ENCODE data around the gene PCDHGC4. TPM values are rescaled to one million over a fixed set of nuclear protein-coding genes. Genes with fewer than 3 reads are reported as not detected.

Gene PCDHGC4
- total RNA-seq, 1 donor from 2014 or later: 0.69 TPM

- Mint-ChIP-seq H3K9me3 (no peaks in the 10 kb centered on the region), H3K27me3 (no peaks in the 10 kb centered on the region), H3K4me1 (peaks cover 10% of the 10 kb centered on the region), H3K27ac (no peak overlapping the region), H3K36me3 (ENCODE audit: low read depth) (peaks cover 5% of the 10 kb centered on the region), H3K4me3 (no peak overlapping the region)
- POLR2A ChIA-PET: no interaction called here
- DNase-seq (no peak), ATAC-seq (ENCODE audit: low read depth) (no peak)
- intact Hi-C loops (cut with micrococcal nuclease): no loop called here
- CTCF ChIA-PET: interaction anchor here (1.5 kb wide), 1 partner anchor 99 kb away, joined by 8 read pairs; the partner anchor contains the start of gene PCDHGA12
- no peak for TF ChIP-seq CTCF (IDR thresholded peaks at IDR 0.05)
Observed at GRCh38 chr5:141529002-141529401, 44.2 kb downstream of the PCDHGC4 start.

GRCh38 chr5:141529873-141530272 is 45.0 kb downstream of the PCDHGC4 start:
- ChIA-PET CTCF (no interaction called here), POLR2A (no interaction called here)
- Mint-ChIP-seq H3K4me3 (peak overlapping the region; percentile 7), H3K9me3 (no peaks in the 10 kb centered on the region), H3K27me3 (no peaks in the 10 kb centered on the region), H3K4me1 (peaks cover 4% of the 10 kb centered on the region), H3K36me3 (ENCODE audit: low read depth) (peaks cover 14% of the 10 kb centered on the region), H3K27ac (no peak overlapping the region)
- intact Hi-C loops (cut with micrococcal nuclease): no loop called here
- ATAC-seq (ENCODE audit: low read depth): peak; percentile 36
- no peak for DNase-seq
- no peak for TF ChIP-seq CTCF (IDR thresholded peaks at IDR 0.05)

DNA sequence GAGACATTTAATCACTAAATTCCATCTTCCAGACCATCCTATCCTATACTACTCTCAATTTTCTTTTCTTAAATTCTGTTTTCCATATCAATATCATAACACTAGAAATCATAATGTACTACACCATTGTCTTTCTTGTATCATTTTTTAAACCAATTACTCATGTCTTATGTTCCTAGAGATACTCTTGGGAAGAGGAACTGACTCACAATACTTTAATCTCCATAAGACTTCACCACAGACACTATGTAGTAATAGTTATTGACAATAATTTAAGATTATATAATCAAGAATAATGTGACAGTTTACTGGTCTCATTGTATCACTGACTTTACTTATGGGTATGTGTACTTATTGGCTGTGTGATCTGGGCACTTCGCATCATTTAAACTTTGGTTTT is 47.9 kb downstream of the PCDHGC4 start:
- ChIA-PET POLR2A (no interaction called here), CTCF (no interaction called here)
- H3K4me1 Mint-ChIP-seq: no peaks in the 10 kb centered on the region
- no peak overlapping the region for H3K27ac Mint-ChIP-seq
- ATAC-seq (ENCODE audit: low read depth): no peak
- no peaks in the 10 kb centered on the region for H3K9me3 Mint-ChIP-seq
- H3K36me3 Mint-ChIP-seq (ENCODE audit: low read depth): peaks cover 30% of the 10 kb centered on the region
- no peak for DNase-seq
- no peaks in the 10 kb centered on the region for H3K27me3 Mint-ChIP-seq
- intact Hi-C loops (cut with micrococcal nuclease): no loop called here
- no peak overlapping the region for H3K4me3 Mint-ChIP-seq
- no peak for TF ChIP-seq CTCF (IDR thresholded peaks at IDR 0.05)

GRCh38 chr5:141533897-141534296 is 49.1 kb downstream of the PCDHGC4 start:
- no peak for TF ChIP-seq CTCF (IDR thresholded peaks at IDR 0.05)
- Mint-ChIP-seq H3K27ac (no peak overlapping the region), H3K36me3 (ENCODE audit: low read depth) (peaks cover 30% of the 10 kb centered on the region), H3K9me3 (no peaks in the 10 kb centered on the region), H3K4me1 (no peaks in the 10 kb centered on the region), H3K4me3 (no peak overlapping the region), H3K27me3 (no peaks in the 10 kb centered on the region)
- ChIA-PET CTCF (interaction anchor here (0.7 to 1.0 kb wide), 2 partner anchors 30 to 42 kb away, joined by 4 read pairs; no protein-coding TSS in a partner anchor), POLR2A (no interaction called here)
- DNase-seq (no peak), ATAC-seq (ENCODE audit: low read depth) (no peak)
- intact Hi-C loops (cut with micrococcal nuclease): no loop called here

- DNase-seq (no peak), ATAC-seq (ENCODE audit: low read depth) (no peak)
- no peak for TF ChIP-seq CTCF (IDR thresholded peaks at IDR 0.05)
- Mint-ChIP-seq H3K4me3 (no peak overlapping the region), H3K27me3 (no peaks in the 10 kb centered on the region), H3K9me3 (no peaks in the 10 kb centered on the region), H3K4me1 (no peaks in the 10 kb centered on the region), H3K36me3 (ENCODE audit: low read depth) (peaks cover 34% of the 10 kb centered on the region), H3K27ac (no peak overlapping the region)
- intact Hi-C loops (cut with micrococcal nuclease): no loop called here
- POLR2A ChIA-PET: no interaction called here
- CTCF ChIA-PET: interaction anchor here (0.8 to 1.2 kb wide), 2 partner anchors 10 to 30 kb away, joined by 3 read pairs; no protein-coding TSS in a partner anchor
Observed at GRCh38 chr5:141534492-141535213, 49.8 kb downstream of the PCDHGC4 start.

Other genes starting within 250 kb of the PCDHGC4 start
- gene PCDHB15, start 239.6 kb upstream of the PCDHGC4 start, total RNA-seq: not detected in 2 replicates
- 2.6 and 3.9 TPM in 2 replicates for gene SLC25A2, start 181.0 kb upstream of the PCDHGC4 start, total RNA-seq
- gene TAF7, start 164.2 kb upstream of the PCDHGC4 start, total RNA-seq: 86.7 and 87.3 TPM in 2 replicates
- 0.20 and 0.29 TPM in 2 replicates for gene PCDHGA1, start 154.5 kb upstream of the PCDHGC4 start, total RNA-seq
- 0.09 and 0.15 TPM in 2 replicates for gene PCDHGA2, start 146.3 kb upstream of the PCDHGC4 start, total RNA-seq
- 0.20 and 0.51 TPM in 2 replicates for gene PCDHGA3, start 141.2 kb upstream of the PCDHGC4 start, total RNA-seq
- gene PCDHGB1, start 134.9 kb upstream of the PCDHGC4 start, total RNA-seq: 0.37 and 0.44 TPM in 2 replicates
- 0.34 and 0.75 TPM in 2 replicates for gene PCDHGA4, start 130.0 kb upstream of the PCDHGC4 start, total RNA-seq
- gene PCDHGB2, start 125.0 kb upstream of the PCDHGC4 start, total RNA-seq: 2.2 and 2.6 TPM in 2 replicates
- gene PCDHGA5, start 120.9 kb upstream of the PCDHGC4 start, total RNA-seq: 1.1 and 1.2 TPM in 2 replicates
- gene PCDHGB3, start 114.8 kb upstream of the PCDHGC4 start, total RNA-seq: 2.0 and 2.6 TPM in 2 replicates
- 1.8 and 2.3 TPM in 2 replicates for gene PCDHGA6, start 111.1 kb upstream of the PCDHGC4 start, total RNA-seq
- gene PCDHGA7, start 102.3 kb upstream of the PCDHGC4 start, total RNA-seq: 1.3 and 1.6 TPM in 2 replicates
- gene PCDHGB4, start 97.3 kb upstream of the PCDHGC4 start, total RNA-seq: 0.91 and 1.2 TPM in 2 replicates
- 0.54 and 0.69 TPM in 2 replicates for gene PCDHGA8, start 92.4 kb upstream of the PCDHGC4 start, total RNA-seq
- gene PCDHGB5, start 87.1 kb upstream of the PCDHGC4 start, total RNA-seq: 1.8 and 2.7 TPM in 2 replicates
- 1.1 and 1.3 TPM in 2 replicates for gene PCDHGA9, start 82.3 kb upstream of the PCDHGC4 start, total RNA-seq
- gene PCDHGB6, start 77.0 kb upstream of the PCDHGC4 start, total RNA-seq: 1.2 and 1.6 TPM in 2 replicates
- 1.2 and 1.3 TPM in 2 replicates for gene PCDHGA10, start 72.0 kb upstream of the PCDHGC4 start, total RNA-seq
- 1.2 and 1.4 TPM in 2 replicates for gene PCDHGB7, start 67.4 kb upstream of the PCDHGC4 start, total RNA-seq
- 0.73 and 1.1 TPM in 2 replicates for gene PCDHGA11, start 64.0 kb upstream of the PCDHGC4 start, total RNA-seq
- gene PCDHGA12, start 54.5 kb upstream of the PCDHGC4 start, total RNA-seq: 1.3 and 1.6 TPM in 2 replicates
- gene PCDHGC3, start 9.1 kb upstream of the PCDHGC4 start, total RNA-seq: 2.6 and 3.3 TPM in 2 replicates
- gene PCDHGC5, start 4.1 kb downstream of the PCDHGC4 start, total RNA-seq: 0.24 and 0.38 TPM in 2 replicates
- gene DIAPH1, start 134.0 kb downstream of the PCDHGC4 start, total RNA-seq: 136 and 138 TPM in 2 replicates
- 101 and 102 TPM in 2 replicates for gene HDAC3, start 151.8 kb downstream of the PCDHGC4 start, total RNA-seq
- 16.8 and 18.9 TPM in 2 replicates for gene RELL2, start 152.0 kb downstream of the PCDHGC4 start, total RNA-seq
- gene FCHSD1, start 166.4 kb downstream of the PCDHGC4 start, total RNA-seq: 63.2 and 79.5 TPM in 2 replicates
- gene ARAP3, start 197.2 kb downstream of the PCDHGC4 start, total RNA-seq: 0.44 and 0.49 TPM in 2 replicates